Activated T-helper 17 cell treated with anti-CD3 and anti-CD28 coated beads, Interleukin-2, amount 50 U/mL, for 72 hours (primary cell): ENCODE data around the gene BPTF. TPM values are rescaled to one million over a fixed set of nuclear protein-coding genes. Genes with fewer than 3 reads are reported as not detected.
"Not testable (repeated sequence)": the region's sequence is repeated elsewhere in the genome, so short reads cannot be mapped to it uniquely, and the experiment has no call there.

Experiments
- ATAC-seq: fragments of 150-1000 bp; cut with Tn5 transposase; replicated peaks from 2 replicates; pipeline ENCODE4 v1.10.0; 2021; ENCODE audit warnings: mild to moderate bottlenecking, moderate library complexity
- H3K27ac Mint-ChIP-seq: one replicate; pipeline ENCODE4 v1.8.0; 2022; ENCODE audit warnings: mixed read lengths
- H3K27me3 Mint-ChIP-seq: one replicate; pipeline ENCODE4 v1.8.0; 2022; ENCODE audit warnings: mixed read lengths
- H3K36me3 Mint-ChIP-seq: one replicate; pipeline ENCODE4 v1.8.0; 2022; ENCODE audit warnings: low read depth, mild to moderate bottlenecking, mixed read lengths
- H3K4me1 Mint-ChIP-seq: one replicate; pipeline ENCODE4 v1.8.0; 2022; ENCODE audit warnings: mixed read lengths
- H3K4me3 Mint-ChIP-seq: one replicate; pipeline ENCODE4 v1.8.0; 2022; ENCODE audit warnings: mild to moderate bottlenecking, mixed read lengths
- H3K9me3 Mint-ChIP-seq: one replicate; pipeline ENCODE4 v1.8.0; 2022; ENCODE audit warnings: mixed read lengths
- total RNA-seq, 2 donors: library from RNA; stranded (reverse); gene quantifications; one replicate each; pipeline ENCODE4 v1.2.3, GENCODE V29; 2022

Gene BPTF
- total RNA-seq, 2 donors from 2014 or later: 73.7 to 86.4 TPM

DNA sequence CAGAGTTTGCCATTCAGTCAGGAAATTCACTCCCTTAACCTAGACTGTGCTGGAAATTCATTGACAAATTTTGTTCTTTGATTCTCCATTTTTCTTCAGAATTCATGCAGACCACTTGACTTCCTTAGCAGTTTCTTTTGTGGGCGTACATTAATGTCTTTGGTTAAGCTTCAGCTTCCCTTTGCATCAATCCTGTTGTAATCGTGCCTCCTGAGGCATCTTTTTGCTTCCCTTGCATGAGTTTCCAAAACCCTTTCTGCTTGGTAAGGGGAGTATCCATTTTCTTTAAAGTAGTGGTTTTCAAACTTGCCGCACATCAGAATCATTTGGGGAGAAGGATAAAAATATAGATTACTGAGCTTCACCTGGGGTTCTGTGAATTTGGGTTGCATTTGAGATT, 23.5 kb downstream of the BPTF start:
- ATAC-seq, H3K36me3 Mint-ChIP-seq, H3K27me3 Mint-ChIP-seq, H3K4me3 Mint-ChIP-seq, H3K9me3 Mint-ChIP-seq, H3K27ac Mint-ChIP-seq: not testable (repeated sequence)
- peaks cover 21% of the 10 kb centered on the region for H3K4me1 Mint-ChIP-seq

DNA sequence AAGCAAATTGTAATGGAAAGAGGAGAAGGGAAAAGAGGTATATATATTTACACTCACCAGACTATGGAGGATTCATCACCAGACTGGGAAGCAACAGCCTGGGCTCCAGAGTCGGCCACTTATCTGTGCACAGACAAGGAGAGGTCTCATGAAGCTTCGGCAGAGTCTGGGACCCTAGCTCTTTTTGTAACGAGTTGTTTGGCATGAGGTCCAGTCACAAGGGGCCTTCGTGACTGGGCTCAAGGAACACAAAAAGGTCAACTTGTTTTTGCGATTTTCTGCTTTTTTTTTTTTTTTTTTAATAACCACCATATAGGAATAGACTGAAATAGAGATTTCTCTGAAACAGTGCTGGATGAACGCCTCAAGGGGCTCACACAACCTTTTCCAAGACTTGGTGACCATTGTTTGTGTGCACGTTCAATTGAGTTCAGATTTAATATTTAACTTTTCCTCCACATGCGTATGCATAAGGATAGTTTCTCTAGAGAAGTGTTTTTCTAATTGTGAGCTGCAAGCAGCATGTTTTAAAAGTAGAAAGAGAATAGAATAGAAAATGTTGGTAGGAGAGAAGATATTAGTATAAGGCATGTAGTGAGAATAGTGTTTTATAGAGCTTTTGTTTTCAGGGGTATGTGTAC, 25.8 kb downstream of the BPTF start:
- no peak for ATAC-seq
- no peak overlapping the region for H3K27ac Mint-ChIP-seq
- H3K27me3 Mint-ChIP-seq: no peaks in the 10 kb centered on the region
- peaks cover 34% of the 10 kb centered on the region for H3K4me1 Mint-ChIP-seq
- H3K4me3 Mint-ChIP-seq: no peak overlapping the region
- H3K9me3 Mint-ChIP-seq: no peaks in the 10 kb centered on the region
- H3K36me3 Mint-ChIP-seq: peaks cover 30% of the 10 kb centered on the region

DNA sequence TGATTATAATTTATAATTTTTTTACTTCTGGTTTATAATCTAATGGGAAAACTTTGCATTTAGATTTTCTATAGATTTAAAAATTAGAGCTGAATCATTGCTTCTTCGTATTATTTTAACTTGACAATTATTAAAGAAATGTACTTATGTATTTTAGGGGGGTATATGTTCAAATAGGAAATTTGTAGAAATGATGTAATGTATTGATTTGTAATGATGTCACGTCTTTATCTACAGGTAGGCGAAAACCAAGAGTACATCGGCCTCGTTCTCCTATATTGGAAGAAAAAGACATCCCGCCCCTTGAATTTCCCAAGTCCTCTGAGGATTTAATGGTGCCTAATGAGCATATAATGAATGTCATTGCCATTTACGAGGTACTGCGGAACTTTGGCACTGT, 28.4 kb downstream of the BPTF start:
- Mint-ChIP-seq H3K4me1 (peaks cover 37% of the 10 kb centered on the region), H3K27ac (no peak overlapping the region), H3K27me3 (no peaks in the 10 kb centered on the region), H3K36me3 (peaks cover 35% of the 10 kb centered on the region), H3K9me3 (no peaks in the 10 kb centered on the region), H3K4me3 (no peak overlapping the region)
- no peak for ATAC-seq

- Mint-ChIP-seq H3K4me3 (no peak overlapping the region), H3K4me1 (peaks cover 37% of the 10 kb centered on the region), H3K36me3 (peaks cover 35% of the 10 kb centered on the region), H3K27ac (no peak overlapping the region), H3K27me3 (no peaks in the 10 kb centered on the region), H3K9me3 (no peaks in the 10 kb centered on the region)
- ATAC-seq: no peak
Measured at GRCh38 chr17:67854378-67854777, 29.1 kb downstream of the BPTF start.

DNA sequence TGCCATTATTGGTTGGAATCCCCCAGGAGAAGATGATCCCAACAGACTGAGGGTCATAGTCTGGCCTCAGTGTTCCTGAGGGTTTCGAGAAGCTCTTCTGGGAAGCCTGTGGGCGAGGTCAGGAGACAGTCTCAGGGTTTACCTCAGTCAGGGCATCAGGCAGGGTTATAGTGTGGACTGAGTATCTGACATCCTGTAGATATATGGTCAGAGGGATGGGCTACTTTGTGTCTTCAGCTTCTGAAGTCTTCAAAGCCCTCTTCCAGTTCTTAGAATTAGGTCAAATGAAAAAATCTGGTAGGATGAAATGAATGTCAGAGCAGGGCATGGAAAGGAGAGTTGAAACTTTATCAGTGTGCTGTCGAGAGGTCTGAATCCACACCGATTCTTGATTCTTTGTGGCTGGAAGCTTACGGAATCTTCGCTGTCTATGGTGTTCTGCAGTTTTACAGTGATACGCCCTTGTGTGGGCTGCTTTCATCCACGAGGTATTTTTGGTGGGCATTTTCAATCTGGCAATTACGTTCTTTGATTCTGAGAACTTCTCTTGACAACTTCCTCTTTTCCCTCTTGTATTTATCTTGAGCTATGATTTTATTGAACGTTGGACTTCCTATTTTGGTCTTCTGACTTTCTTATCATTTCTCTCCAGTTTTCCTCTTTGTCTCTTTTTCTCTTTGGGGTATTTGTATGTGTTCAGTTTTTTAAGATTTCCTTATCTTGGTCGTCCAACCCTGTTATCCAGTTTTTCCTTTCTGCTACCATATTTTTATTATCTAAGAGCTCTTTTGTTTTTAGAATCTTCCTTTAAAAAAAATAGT, 30.4 kb downstream of the BPTF start:
- ATAC-seq: peak; percentile 72
- Mint-ChIP-seq H3K27ac (peak overlapping the region; percentile 79), H3K4me3 (peak overlapping the region; percentile 72), H3K4me1 (peaks cover 35% of the 10 kb centered on the region), H3K27me3 (no peaks in the 10 kb centered on the region), H3K36me3 (peaks cover 31% of the 10 kb centered on the region), H3K9me3 (no peaks in the 10 kb centered on the region)

DNA sequence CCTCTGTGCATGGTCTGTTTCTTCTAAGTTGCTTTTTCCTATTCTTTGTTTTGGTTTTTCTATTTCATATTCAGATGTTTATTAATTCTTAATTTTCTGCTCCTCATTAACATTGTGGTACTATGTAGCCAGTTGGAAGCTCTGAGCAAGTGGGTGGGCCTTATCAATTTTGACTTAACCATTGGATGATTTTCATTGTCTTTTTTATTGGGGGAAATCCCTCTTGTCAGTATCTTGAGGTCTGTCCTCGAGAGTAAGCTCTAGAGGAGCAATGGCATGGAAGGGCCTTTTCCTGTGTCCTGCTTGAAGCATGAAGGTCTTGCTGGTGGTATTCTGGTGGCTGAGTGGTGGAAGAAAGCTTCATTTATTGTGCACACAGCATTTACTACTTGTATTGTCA, 31.1 kb downstream of the BPTF start:
- not testable (repeated sequence) for ATAC-seq, H3K9me3 Mint-ChIP-seq, H3K27me3 Mint-ChIP-seq
- Mint-ChIP-seq H3K4me3 (peak overlapping the region; percentile 72), H3K4me1 (peaks cover 35% of the 10 kb centered on the region), H3K27ac (peak overlapping the region; percentile 79), H3K36me3 (peaks cover 30% of the 10 kb centered on the region)

GRCh38 chr17:67862614-67863217, 37.4 kb downstream of the BPTF start:
- ATAC-seq: no peak
- Mint-ChIP-seq H3K4me3 (no peak overlapping the region), H3K36me3 (peaks cover 16% of the 10 kb centered on the region), H3K27ac (no peak overlapping the region), H3K9me3 (no peaks in the 10 kb centered on the region), H3K27me3 (no peaks in the 10 kb centered on the region), H3K4me1 (peaks cover 41% of the 10 kb centered on the region)

DNA sequence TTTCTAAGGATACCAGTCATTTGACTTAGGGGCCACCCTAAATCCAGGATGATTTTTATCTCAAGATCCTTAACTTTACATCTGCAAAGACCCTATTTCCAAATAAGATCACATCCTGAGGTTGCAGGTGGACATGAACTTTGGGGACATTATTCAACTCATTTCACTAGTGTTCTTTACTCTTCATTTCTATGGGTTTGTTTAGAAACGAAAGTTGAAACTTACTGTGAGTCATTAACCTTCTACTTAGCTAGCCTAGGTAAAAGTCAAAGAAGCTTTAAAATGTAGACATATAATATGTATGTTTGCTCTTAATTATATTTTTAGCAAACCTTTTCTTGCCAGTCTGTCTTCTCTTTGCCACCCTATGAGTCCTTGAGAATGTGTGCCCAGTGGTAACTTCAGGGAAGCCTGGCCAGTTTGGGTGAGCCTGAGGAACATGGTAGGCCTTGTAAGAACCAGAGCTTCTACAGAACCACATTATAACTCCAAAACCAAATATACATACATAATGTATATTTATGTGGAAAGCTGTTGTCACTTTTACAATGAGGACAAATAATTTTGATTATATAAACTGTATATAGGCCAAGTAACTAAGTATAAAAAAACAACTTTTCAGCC, 38.4 kb downstream of the BPTF start:
- Mint-ChIP-seq H3K4me3 (peak overlapping the region; percentile 61), H3K4me1 (peaks cover 42% of the 10 kb centered on the region)
- peak; percentile 93 for ATAC-seq

GRCh38 chr17:67865438-67865837, 40.1 kb downstream of the BPTF start:
- Mint-ChIP-seq H3K4me3 (no peak overlapping the region), H3K36me3 (peaks cover 28% of the 10 kb centered on the region), H3K27ac (no peak overlapping the region), H3K4me1 (peaks cover 42% of the 10 kb centered on the region), H3K27me3 (no peaks in the 10 kb centered on the region), H3K9me3 (no peaks in the 10 kb centered on the region)
- no peak for ATAC-seq

More for the DNA sequence above, 38.4 kb downstream of the BPTF start:
- Mint-ChIP-seq H3K27ac (peak overlapping the region; percentile 63), H3K9me3 (no peaks in the 10 kb centered on the region), H3K27me3 (no peaks in the 10 kb centered on the region), H3K36me3 (peaks cover 23% of the 10 kb centered on the region)

DNA sequence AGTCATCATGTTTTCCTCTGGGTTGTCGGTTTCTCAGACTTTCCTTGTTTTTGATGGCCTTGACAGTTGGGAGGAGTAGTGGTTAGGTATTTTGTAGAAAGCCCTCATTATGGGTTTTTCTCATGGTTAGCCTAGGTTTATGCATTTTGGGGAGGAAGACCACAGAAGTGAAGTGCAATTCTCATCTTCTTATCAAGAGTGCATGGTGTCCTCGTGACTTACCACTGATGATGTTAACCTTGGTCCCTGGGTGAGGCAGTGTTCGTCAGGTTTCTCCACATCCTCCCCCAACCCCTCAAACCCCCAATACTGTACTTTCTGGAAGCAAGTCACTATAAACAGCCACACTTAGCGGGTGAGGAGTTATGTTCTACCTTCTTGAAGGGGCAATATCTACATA, 42.3 kb downstream of the BPTF start:
- peak overlapping the region; percentile 18 for H3K27ac Mint-ChIP-seq
- no peak overlapping the region for H3K4me3 Mint-ChIP-seq
- H3K9me3 Mint-ChIP-seq: no peaks in the 10 kb centered on the region
- no peaks in the 10 kb centered on the region for H3K27me3 Mint-ChIP-seq
- H3K4me1 Mint-ChIP-seq: peaks cover 31% of the 10 kb centered on the region
- peaks cover 36% of the 10 kb centered on the region for H3K36me3 Mint-ChIP-seq
- ATAC-seq: peak; percentile 62

DNA sequence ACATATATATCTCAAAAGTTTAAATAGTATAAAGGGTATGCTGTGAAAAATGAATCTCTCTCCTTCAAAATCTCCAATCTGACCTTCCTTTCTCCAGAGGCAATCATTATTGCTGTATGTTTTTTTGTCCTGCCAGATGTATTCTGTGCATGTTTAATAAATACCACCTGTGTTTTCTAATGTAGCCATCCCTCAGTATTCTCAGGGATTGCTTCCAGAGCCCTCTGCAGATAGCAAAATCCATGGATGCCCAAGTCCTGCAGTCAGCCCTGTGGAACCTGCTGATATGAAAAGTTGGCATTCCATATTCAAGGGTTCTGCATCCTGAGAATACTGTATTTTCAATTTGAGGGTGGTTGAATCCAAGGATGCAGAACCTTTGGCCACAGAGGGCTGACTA, 42.9 kb downstream of the BPTF start:
- Mint-ChIP-seq H3K4me3 (no peak overlapping the region), H3K27me3 (no peaks in the 10 kb centered on the region), H3K9me3 (no peaks in the 10 kb centered on the region), H3K4me1 (peaks cover 25% of the 10 kb centered on the region), H3K27ac (no peak overlapping the region), H3K36me3 (peaks cover 36% of the 10 kb centered on the region)
- no peak for ATAC-seq

DNA sequence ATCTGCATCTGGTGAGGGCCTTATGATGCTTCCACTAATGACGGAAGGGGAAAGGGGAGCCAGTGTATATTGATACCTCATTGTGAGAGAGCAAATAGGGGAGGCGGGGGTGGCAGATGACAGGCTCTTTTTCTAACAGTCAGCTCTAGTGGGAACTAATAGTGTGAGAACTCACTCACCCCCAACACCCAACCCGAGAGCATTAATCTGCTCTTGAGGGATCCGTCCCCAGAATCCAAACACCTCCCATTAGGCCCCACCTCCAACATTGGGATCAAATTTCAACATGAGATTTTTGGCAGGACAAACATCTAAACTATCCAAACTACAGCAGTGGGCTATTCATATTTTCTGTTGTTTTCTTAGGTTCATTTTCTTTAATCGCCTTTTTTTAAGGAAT, 54.4 kb downstream of the BPTF start:
- Mint-ChIP-seq H3K27me3 (no peaks in the 10 kb centered on the region), H3K9me3 (no peaks in the 10 kb centered on the region), H3K36me3 (peaks cover 78% of the 10 kb centered on the region), H3K4me1 (peaks cover 6% of the 10 kb centered on the region), H3K27ac (no peak overlapping the region), H3K4me3 (no peak overlapping the region)
- no peak for ATAC-seq

DNA sequence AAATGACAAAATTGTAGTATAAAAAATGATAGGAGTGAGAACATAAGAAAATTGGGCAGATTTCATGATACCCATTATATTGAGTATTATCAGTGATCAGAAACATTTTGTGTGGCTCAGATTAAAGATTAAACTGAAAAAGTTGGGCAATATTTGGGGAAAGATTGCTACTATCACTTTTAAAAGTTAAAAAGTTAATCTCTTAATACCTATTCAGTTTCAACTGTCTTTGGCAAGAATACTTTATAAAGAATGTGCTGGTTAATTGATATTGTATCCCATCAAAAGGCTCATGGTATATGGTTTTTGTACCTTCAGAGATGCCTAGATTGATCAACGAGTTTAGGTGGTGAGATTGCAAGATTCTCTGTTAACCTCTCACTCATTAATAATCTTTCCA, 55.8 kb downstream of the BPTF start:
- peaks cover 6% of the 10 kb centered on the region for H3K4me1 Mint-ChIP-seq
- H3K36me3 Mint-ChIP-seq: peaks cover 79% of the 10 kb centered on the region
- no peak for ATAC-seq
- H3K27ac Mint-ChIP-seq: no peak overlapping the region
- no peaks in the 10 kb centered on the region for H3K27me3 Mint-ChIP-seq
- H3K4me3 Mint-ChIP-seq: no peak overlapping the region
- H3K9me3 Mint-ChIP-seq: no peaks in the 10 kb centered on the region

DNA sequence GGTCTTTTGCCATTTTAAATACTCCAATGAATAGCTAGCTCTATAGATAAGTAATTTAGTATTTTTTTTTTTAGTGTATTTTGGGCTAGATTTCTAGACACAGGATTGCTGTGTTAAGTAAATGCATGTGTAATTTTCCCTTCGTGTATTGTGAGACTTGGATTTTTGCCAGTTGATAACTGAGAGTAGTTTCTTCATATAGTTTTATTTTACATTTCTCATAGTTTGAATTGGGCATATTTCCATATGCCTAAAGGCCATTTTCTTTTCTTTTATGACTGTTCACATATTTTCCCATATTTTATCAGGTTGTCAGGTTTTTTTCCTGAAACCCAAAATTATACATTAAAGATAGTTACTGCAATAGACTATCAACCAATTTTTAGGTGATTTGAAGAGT, 59.4 kb downstream of the BPTF start:
- no peaks in the 10 kb centered on the region for H3K4me1 Mint-ChIP-seq

More for the DNA sequence above, 59.4 kb downstream of the BPTF start:
- no peak for ATAC-seq
- H3K4me3 Mint-ChIP-seq: no peak overlapping the region
- H3K9me3 Mint-ChIP-seq: no peaks in the 10 kb centered on the region
- no peaks in the 10 kb centered on the region for H3K27me3 Mint-ChIP-seq
- peak overlapping the region; percentile 69 for H3K27ac Mint-ChIP-seq
- H3K36me3 Mint-ChIP-seq: peaks cover 80% of the 10 kb centered on the region
